IMR-90 (cell line): ENCODE results near the gene RBL2. TPM values are rescaled to one million over a fixed set of nuclear protein-coding genes. Genes with fewer than 3 reads are reported as not detected.

Experiments
- ATAC-seq: fragments of 200-7000 bp; cut with Tn5 transposase; 2 replicates; pipeline ENCODE4 v1.9.1; 2020; ENCODE audit warnings: low read depth, mild to moderate bottlenecking, moderate library complexity
- BruUV-seq: library from RNA; stranded (reverse); fragments of 400-500 nt; replicated peaks from 2 replicates; lab custom pipeline; 2021; lab: Mats Ljungman, UMichigan
- CTCF ChIA-PET: fragments of 300-600 bp; formaldehyde crosslinking; extraction: SDS; loops from one replicate; lab custom pipeline; 2021; ENCODE audit warnings: antibody characterized with exemption; lab: Yijun Ruan, JAX
- POLR2A ChIA-PET: fragments of 300-600 bp; sonication (Branson Sonifier 250); formaldehyde crosslinking; loops from one replicate; lab custom pipeline; 2022; ENCODE audit warnings: antibody characterized with exemption; ENCODE audit not compliant: unreplicated experiment; lab: Charles Lee
- DNase-seq: peaks from one replicate; pipeline ENCODE4 v3.0.0; 2013
- H2AFZ ChIP-seq: replicated peaks from 2 replicates; pipeline ENCODE3; 2013; ENCODE audit warnings: low read length, mild to moderate bottlenecking; ENCODE audit not compliant: poor library complexity
- H2AK5ac ChIP-seq: 2 replicates; pipeline ENCODE4 v1.6.1; 2013; ENCODE audit warnings: low read depth, low read length, inconsistent platforms
- H2AK9ac ChIP-seq: replicated peaks from 2 replicates; pipeline ENCODE3; 2013; ENCODE audit warnings: mild to moderate bottlenecking, low read depth, low read length, moderate library complexity; ENCODE audit not compliant: poor library complexity
- H2BK120ac ChIP-seq: 2 replicates; pipeline ENCODE4 v1.6.1; 2013; ENCODE audit warnings: low read depth, low read length, inconsistent platforms
- H2BK15ac ChIP-seq: 3 replicates; pipeline ENCODE4 v1.6.1; 2013; ENCODE audit warnings: low read depth, low read length, inconsistent platforms
- H2BK20ac ChIP-seq: 2 replicates; pipeline ENCODE4 v1.6.1; 2013; ENCODE audit warnings: low read depth, mild to moderate bottlenecking, inconsistent platforms, low read length, moderate library complexity
- H2BK5ac ChIP-seq: 2 replicates; pipeline ENCODE4 v1.6.1; 2013; ENCODE audit warnings: mild to moderate bottlenecking, low read depth, low read length, inconsistent platforms; ENCODE audit not compliant: poor library complexity, severe bottlenecking
- H3K14ac ChIP-seq: replicated peaks from 2 replicates; pipeline ENCODE4 v1.6.1; 2013; ENCODE audit warnings: low read depth, low read length, inconsistent platforms
- H3K18ac ChIP-seq: 2 replicates; pipeline ENCODE4 v1.6.1; 2013; ENCODE audit warnings: low read depth, low read length, control low read depth
- H3K23ac ChIP-seq: 2 replicates; pipeline ENCODE4 v1.6.1; 2013; ENCODE audit warnings: low read depth, low read length, inconsistent platforms
- H3K27ac ChIP-seq: 2 replicates; pipeline ENCODE4 v1.5.1; 2013; ENCODE audit warnings: mild to moderate bottlenecking, control low read depth, low read length; ENCODE audit not compliant: insufficient read depth
- H3K27me3 ChIP-seq: 2 replicates; pipeline ENCODE4 v1.6.1; 2013; ENCODE audit warnings: low read length; ENCODE audit not compliant: control insufficient read depth, insufficient read depth
- H3K36me3 ChIP-seq: 2 replicates; pipeline ENCODE4 v1.6.1; 2013; ENCODE audit warnings: low read length, mixed read lengths; ENCODE audit not compliant: control insufficient read depth, insufficient read depth
- H3K4ac ChIP-seq: 2 replicates; pipeline ENCODE4 v1.6.1; 2013; ENCODE audit warnings: low read depth, low read length, inconsistent platforms
- H3K4me1 ChIP-seq: 2 replicates; pipeline ENCODE4 v1.6.1; 2013; ENCODE audit warnings: low read length, mixed read lengths; ENCODE audit not compliant: control insufficient read depth, insufficient read depth
- H3K4me2 ChIP-seq: 2 replicates; pipeline ENCODE4 v1.6.1; 2013; ENCODE audit warnings: low read depth, mild to moderate bottlenecking, control low read depth, low read length, moderate library complexity
- H3K4me3 ChIP-seq: 2 replicates; pipeline ENCODE4 v1.5.1; 2013; ENCODE audit warnings: low read depth, mild to moderate bottlenecking, control low read depth, low read length, moderate library complexity; ENCODE audit not compliant: insufficient read depth
- H3K56ac ChIP-seq: 2 replicates; pipeline ENCODE4 v1.6.1; 2013; ENCODE audit warnings: low read length, inconsistent platforms; ENCODE audit not compliant: insufficient read depth; ENCODE audit errors: extremely low read depth
- H3K79me1 ChIP-seq, 2 experiments: 2 replicates each; pipeline ENCODE4 v1.6.1; 2013; ENCODE audit warnings: low read length in 2 of 2, inconsistent platforms in 1 of 2, low read depth in 1 of 2
- H3K9ac ChIP-seq: 2 replicates; pipeline ENCODE4 v1.6.1; 2013; ENCODE audit warnings: low read depth, low read length, control low read depth
- H3K9me1 ChIP-seq: 2 replicates; pipeline ENCODE4 v1.6.1; 2013; ENCODE audit warnings: low read length, inconsistent platforms; ENCODE audit not compliant: insufficient read depth
- H3K9me3 ChIP-seq: 2 replicates; pipeline ENCODE4 v1.6.1; 2013; ENCODE audit warnings: low read length; ENCODE audit not compliant: control insufficient read depth, insufficient read depth
- H4K20me1 ChIP-seq: 2 replicates; pipeline ENCODE4 v1.6.1; 2013; ENCODE audit warnings: low read length, inconsistent platforms; ENCODE audit not compliant: insufficient read depth
- H4K5ac ChIP-seq: 2 replicates; pipeline ENCODE4 v1.6.1; 2013; ENCODE audit warnings: mild to moderate bottlenecking, low read depth, low read length, control low read depth
- H4K8ac ChIP-seq, 2 experiments: 2 replicates each; pipeline ENCODE4 v1.6.1; 2013; ENCODE audit warnings: low read depth in 2 of 2, low read length in 2 of 2, control low read depth in 1 of 2, inconsistent platforms in 1 of 2
- H4K91ac ChIP-seq: 2 replicates; pipeline ENCODE4 v1.6.1; 2013; ENCODE audit warnings: low read depth, low read length, inconsistent platforms; ENCODE audit not compliant: insufficient read depth
- BHLHE40 ChIP-seq: fragments of 150-350 bp; IDR thresholded peaks from 2 replicates; pipeline ENCODE4 v1.6.1; 2016; ENCODE audit warnings: mild to moderate bottlenecking, low read depth, low read length
- CEBPB ChIP-seq: IDR thresholded peaks from 2 replicates; pipeline ENCODE4 v1.6.1; 2012; ENCODE audit warnings: low read depth, low read length, improper control_type of control experiment
- CHD1 ChIP-seq: IDR thresholded peaks from 2 replicates; pipeline ENCODE4 v1.6.1; 2012; ENCODE audit warnings: low read depth, low read length, improper control_type of control experiment
- ELK1 ChIP-seq: fragments of 150-350 bp; IDR thresholded peaks from 2 replicates; pipeline ENCODE4 v1.6.1; 2016; ENCODE audit warnings: low read depth, mild to moderate bottlenecking, low read length, moderate library complexity, borderline replicate concordance
- FOS ChIP-seq: fragments of 150-350 bp; IDR thresholded peaks from 2 replicates; pipeline ENCODE4 v1.6.1; 2016; ENCODE audit warnings: low read depth, low read length
- MAFK ChIP-seq: IDR thresholded peaks from 2 replicates; pipeline ENCODE4 v1.6.1; 2012; ENCODE audit warnings: low read depth, low read length, improper control_type of control experiment
- MAZ ChIP-seq: IDR thresholded peaks from 2 replicates; pipeline ENCODE4 v1.6.1; 2012; ENCODE audit warnings: low read depth, mild to moderate bottlenecking, low read length, improper control_type of control experiment, moderate library complexity, borderline replicate concordance
- MXI1 ChIP-seq: IDR thresholded peaks from 2 replicates; pipeline ENCODE4 v1.6.1; 2012; ENCODE audit warnings: low read depth, mild to moderate bottlenecking, low read length, moderate library complexity, borderline replicate concordance
- NFE2L2 ChIP-seq: fragments of 150-350 bp; IDR thresholded peaks from 2 replicates; pipeline ENCODE4 v1.6.1; 2016; ENCODE audit warnings: low read depth, mild to moderate bottlenecking, low read length
- POLR2A ChIP-seq: IDR thresholded peaks from 2 replicates; pipeline ENCODE4 v1.6.1; 2012; ENCODE audit warnings: mild to moderate bottlenecking, low read depth, low read length
- RAD21 ChIP-seq: IDR thresholded peaks from 2 replicates; pipeline ENCODE4 v1.6.1; 2012; ENCODE audit warnings: low read length, improper control_type of control experiment
- RCOR1 ChIP-seq: IDR thresholded peaks from 2 replicates; pipeline ENCODE4 v1.6.1; 2012; ENCODE audit warnings: mild to moderate bottlenecking, low read length, improper control_type of control experiment; ENCODE audit not compliant: insufficient replicate concordance
- RFX5 ChIP-seq: IDR thresholded peaks from 2 replicates; pipeline ENCODE4 v1.8.0; 2012; ENCODE audit warnings: low read depth, mild to moderate bottlenecking, low read length, moderate library complexity
- SMC3 ChIP-seq: fragments of 150-350 bp; IDR thresholded peaks from 2 replicates; pipeline ENCODE4 v1.6.1; 2016; ENCODE audit warnings: low read depth, mild to moderate bottlenecking, antibody characterized with exemption, low read length, moderate library complexity
- USF2 ChIP-seq: fragments of 150-350 bp; IDR thresholded peaks from 2 replicates; pipeline ENCODE4 v1.6.1; 2017; ENCODE audit warnings: mild to moderate bottlenecking, antibody characterized with exemption, low read length, low read depth
- WGBS, 2 experiments: methylation state at CpG; one replicate each; pipeline versions ENCODE4 v1.1.5 to v1.1.7; 2013; ENCODE audit warnings: missing lambda C conversion rate in 2 of 2; ENCODE audit not compliant: insufficient read length in 1 of 2; ENCODE audit errors: extremely low coverage in 2 of 2; 5-methylcytosine and 5-hydroxymethylcytosine counted together
- dilution Hi-C: fragments of 300-500 bp; cut with HindIII; formaldehyde crosslinking; loops from one replicate; pipeline ENCODE4 v1.14.3; 2018; ENCODE audit warnings: low sequenced_read_pairs; ENCODE audit not compliant: unreplicated experiment
- in situ Hi-C: fragments of 300-500 bp; cut with MboI; formaldehyde crosslinking; loops from 3 replicates; pipeline ENCODE4 v1.14.3; 2019; ENCODE audit warnings: low sequenced_read_pairs, inconsistent platforms, mixed read lengths
- intact Hi-C: fragments of 100-400 bp; cut with micrococcal nuclease; formaldehyde crosslinking; loops from 2 replicates; pipeline ENCODE4 v1.10.0; 2022
- polyA plus RNA-seq, 3 experiments: library from polyadenylated mRNA; depleted of rRNA; stranded (reverse); fragments of >200 nt; gene quantifications; 2 replicates each; pipeline ENCODE4 v1.2.3, GENCODE V29; 2012; ENCODE audit warnings: low replicate concordance in 1 of 3
- total RNA-seq: library from RNA; depleted of rRNA; stranded (reverse); fragments of >200 nt; gene quantifications from 2 replicates; pipeline ENCODE4 v1.2.3, GENCODE V29; 2012

RBL2 gene
- total and polyA plus RNA-seq, 2 of the 4 experiments (the other 2 are of a cell fraction): 19.7 to 23.4 TPM

- dilution Hi-C loops: no loop called here
- H4K8ac ChIP-seq: peak overlapping the region; percentile 80 to 95
- in situ Hi-C loops: no loop called here
- H4K91ac ChIP-seq: peak overlapping the region; percentile 87
- H3K9ac ChIP-seq: peak overlapping the region; percentile 87
- peaks cover 6 to 14% of the 10 kb centered on the region in 2 experiments; a peak in 3 of 4 replicates for H3K79me1 ChIP-seq
- peak overlapping the region; percentile 60 for H3K4me3 ChIP-seq
- H3K9me1 ChIP-seq: 0 out of 2 replicates have a peak, but pooled peaks cover 8% of the 10 kb centered on the region
- no peak overlapping the region for H2AK5ac ChIP-seq
- H3K27me3 ChIP-seq: no peaks in the 10 kb centered on the region
- intact Hi-C loops: no loop called here
- no peak overlapping the region for H2BK15ac ChIP-seq
- H3K4me2 ChIP-seq: peak overlapping the region; percentile 82
- H3K23ac ChIP-seq: peak overlapping the region; percentile 74
- no TSS peak for BruUV-seq
- ChIA-PET POLR2A (interaction anchor here (0.6 kb wide), 2 partner anchors 46 to 68 kb away, joined by 3 to 5 read pairs; no protein-coding TSS in a partner anchor), CTCF (no interaction called here)
- DNase-seq (peak; percentile 100), ATAC-seq (peak; percentile 91)
- peak overlapping the region; percentile 83 for H3K4ac ChIP-seq
- peak overlapping the region; percentile 91 for H3K27ac ChIP-seq
- H3K4me1 ChIP-seq: peaks cover 6% of the 10 kb centered on the region
- peak overlapping the region; percentile 76; the same call in 1 of the 2 replicates for H3K56ac ChIP-seq
- peak overlapping the region; percentile 69 for H3K14ac ChIP-seq
- H2BK5ac ChIP-seq: peak overlapping the region; percentile 89
- H4K5ac ChIP-seq: peak overlapping the region; percentile 81
- no peaks in the 10 kb centered on the region for H3K9me3 ChIP-seq
- WGBS, 2 experiments: 0% methylated on average over 16 of the region's 46 CpGs; no CpG with 5 or more reads in 1 of the 2 experiments
- H2AK9ac ChIP-seq: peak overlapping the region; percentile 93
- H2BK20ac ChIP-seq: no peak overlapping the region
- peak overlapping the region; percentile 97 for H2AFZ ChIP-seq
- H3K36me3 ChIP-seq: no peaks in the 10 kb centered on the region; the same call in 1 of the 2 replicates
- peak overlapping the region; percentile 55; the same call in 1 of the 2 replicates for H3K18ac ChIP-seq
- H2BK120ac ChIP-seq: no peak overlapping the region
- H4K20me1 ChIP-seq: no peaks in the 10 kb centered on the region
- TF ChIP-seq CHD1: no peak
- TF ChIP-seq CEBPB: peak; percentile 96
- TF ChIP-seq MXI1: no peak
- TF ChIP-seq RAD21: no peak
- no peak for TF ChIP-seq SMC3
- TF ChIP-seq BHLHE40: no peak; the same call in 1 of the 2 replicates
- no peak for TF ChIP-seq USF2
- no peak for TF ChIP-seq RCOR1
- TF ChIP-seq FOS: peak; percentile 40; the same call in 1 of the 2 replicates
- no peak for TF ChIP-seq MAFK
- TF ChIP-seq RFX5: peak; percentile 39; the same call in 1 of the 2 replicates
- TF ChIP-seq MAZ: peak; percentile 99; the same call in 1 of the 2 replicates
- TF ChIP-seq ELK1: no peak
- TF ChIP-seq NFE2L2: peak; percentile 3; the same call in 1 of the 2 replicates
- TF ChIP-seq POLR2A: peak; percentile 63
Observed at GRCh38 chr16:53503270-53503923, 69.1 kb downstream of the RBL2 start.
